ENCODE results near the gene AMH. TPM values are rescaled to one million over a fixed set of nuclear protein-coding genes. Genes with fewer than 3 reads are reported as not detected.

AMH gene
- polyA plus RNA-seq, 3 donors: 0.12 TPM; not detected in 2

GRCh38 chr19:2239771-2240770 lies 9.1 kb upstream of the AMH start:
- H3K9me3 Mint-ChIP-seq: no peaks in the 10 kb centered on the region
- Histone ChIP-seq H3K27me3 (ENCODE audit: control insufficient read depth in 2 of 2, insufficient read depth in 2 of 2, low read length in 2 of 2) (no peaks in the 10 kb centered on the region), H3K9ac (ENCODE audit: insufficient read depth, low read length, poor library complexity, severe bottlenecking) (peak overlapping the region; percentile 41), H3K36me3 (replicated peaks in 1 of 2; ENCODE audit: control insufficient read depth in 1 of 2, insufficient read depth in 2 of 2, low read length in 2 of 2) (peaks cover 22 to 44% of the 10 kb centered on the region in 2 donors), H3K4me3 (replicated peaks in 1 of 3; ENCODE audit: low read depth in 2 of 3, low read length in 3 of 3) (peak overlapping the region; percentile 6 to 65 (median 27)), H2AFZ (ENCODE audit: insufficient read depth, low read depth, low read length, poor library complexity, severe bottlenecking) (no peak overlapping the region), H3K79me2 (ENCODE audit: insufficient read depth, low read length) (peaks cover 88% of the 10 kb centered on the region), H3K4me2 (replicated peaks; ENCODE audit: extremely low read depth, low read length, poor library complexity, severe bottlenecking) (peak overlapping the region; percentile 93), H3K4me1 (ENCODE audit: control insufficient read depth in 1 of 2, insufficient read depth in 2 of 2, low read length in 2 of 2) (peaks cover 41 to 49% of the 10 kb centered on the region in 2 donors), H3K9me3 (replicated peaks in 1 of 2; ENCODE audit: control insufficient read depth in 1 of 2, insufficient read depth in 1 of 2, low read length in 2 of 2) (no peaks in the 10 kb centered on the region), H4K20me1 (ENCODE audit: insufficient read depth, low read length) (peaks cover 84% of the 10 kb centered on the region), H3K27ac (ENCODE audit: low read depth in 1 of 2, low read length in 2 of 2) (peak overlapping the region; percentile 2 to 99)
- DNase-seq: peak; percentile 17 to 50 (median 22)
- H3K36me3 Mint-ChIP-seq: peaks cover 26 to 46% of the 10 kb centered on the region in 2 donors
- no peak for TF ChIP-seq CTCF (IDR thresholded peaks at IDR 0.05)
- peaks cover 48% of the 10 kb centered on the region for H3K4me1 Mint-ChIP-seq
- peak overlapping the region; percentile 73 to 99 (median 86) for H3K27ac Mint-ChIP-seq
- intact Hi-C loops (cut with micrococcal nuclease): loop anchor here (5.0 kb wide), 3 partner anchors 77 to 88 kb away; partner anchors contain the start of genes AP3D1 (in 2 of the 2), LSM7 (in 1 of the 2) and SPPL2B (in 1 of the 2)
- H3K4me3 Mint-ChIP-seq: peak overlapping the region; percentile 68 to 91
- WGBS (ENCODE audit: insufficient coverage): 35% methylated on average over 34 of the region's 34 CpGs
- peaks cover 0 to 1% (median 0%) of the 10 kb centered on the region in 3 donors for H3K27me3 Mint-ChIP-seq (ENCODE audit: low read depth in 3 of 3)

- H3K79me2 ChIP-seq (ENCODE audit: insufficient read depth, low read length): peaks cover 83% of the 10 kb centered on the region
- no peak overlapping the region for H3K9ac ChIP-seq (ENCODE audit: insufficient read depth, low read length, poor library complexity, severe bottlenecking)
- no peak overlapping the region for H3K4me3 ChIP-seq (replicated peaks in 1 of 3; ENCODE audit: low read depth in 2 of 3, low read length in 3 of 3)
- H2AFZ ChIP-seq (ENCODE audit: insufficient read depth, low read depth, low read length, poor library complexity, severe bottlenecking): no peak overlapping the region
- peaks cover 34 to 56% of the 10 kb centered on the region in 2 donors for H3K36me3 Mint-ChIP-seq
- H4K20me1 ChIP-seq (ENCODE audit: insufficient read depth, low read length): peaks cover 87% of the 10 kb centered on the region
- peaks cover 33 to 54% of the 10 kb centered on the region in 2 donors for H3K36me3 ChIP-seq (replicated peaks in 1 of 2; ENCODE audit: control insufficient read depth in 1 of 2, insufficient read depth in 2 of 2, low read length in 2 of 2)
- no peaks in the 10 kb centered on the region for H3K9me3 Mint-ChIP-seq
- no peaks in the 10 kb centered on the region for H3K27me3 ChIP-seq (ENCODE audit: control insufficient read depth in 2 of 2, insufficient read depth in 2 of 2, low read length in 2 of 2)
- no peak overlapping the region for H3K4me2 ChIP-seq (replicated peaks; ENCODE audit: extremely low read depth, low read length, poor library complexity, severe bottlenecking)
- 94% methylated on average over 35 of the region's 41 CpGs for WGBS (ENCODE audit: insufficient coverage)
- intact Hi-C loops (cut with micrococcal nuclease): no loop called here
- H3K27ac ChIP-seq (ENCODE audit: low read depth in 1 of 2, low read length in 2 of 2): peak overlapping the region in 1 of 2 donors; percentile 99
- peaks cover 44% of the 10 kb centered on the region for H3K4me1 Mint-ChIP-seq
- H3K27me3 Mint-ChIP-seq (ENCODE audit: low read depth in 3 of 3): peaks cover 0 to 1% (median 0%) of the 10 kb centered on the region in 3 donors
- no peaks in the 10 kb centered on the region for H3K9me3 ChIP-seq (replicated peaks in 1 of 2; ENCODE audit: control insufficient read depth in 1 of 2, insufficient read depth in 1 of 2, low read length in 2 of 2)
- H3K4me3 Mint-ChIP-seq: no peak overlapping the region
- H3K27ac Mint-ChIP-seq: peak overlapping the region in 3 of 7 donors; percentile 22 to 38 (median 24)
- TF ChIP-seq CTCF (IDR thresholded peaks at IDR 0.05): no peak
- peaks cover 37 to 44% of the 10 kb centered on the region in 2 donors for H3K4me1 ChIP-seq (ENCODE audit: control insufficient read depth in 1 of 2, insufficient read depth in 2 of 2, low read length in 2 of 2)
- DNase-seq: no peak
These were observed 8.0 kb upstream of the AMH start for GRCh38 chr19:2240881-2241760.

Measured in CD14-positive monocyte (primary cell).